Skin epidermis (tissue), 12 donors: Measurements from ENCODE around the gene PCK1.

Source experiments
- H3K27ac ChIP-seq, 21 experiments: fragments of 200-600 bp; sonication (generic) in 11 of 21; one replicate each; pipeline ENCODE4 v1.5.0; 2020; ENCODE audit warnings: mild to moderate bottlenecking in 3 of 21, inconsistent platforms in 2 of 21, moderate library complexity in 2 of 21
- H3K4me3 ChIP-seq, 7 experiments: fragments of 200-600 bp; sonication (generic) in 2 of 7; one replicate each; pipeline ENCODE4 v1.5.0; 2020; ENCODE audit warnings: inconsistent platforms in 2 of 7, mild to moderate bottlenecking in 2 of 7, moderate library complexity in 1 of 7

PCK1 gene

DNA sequence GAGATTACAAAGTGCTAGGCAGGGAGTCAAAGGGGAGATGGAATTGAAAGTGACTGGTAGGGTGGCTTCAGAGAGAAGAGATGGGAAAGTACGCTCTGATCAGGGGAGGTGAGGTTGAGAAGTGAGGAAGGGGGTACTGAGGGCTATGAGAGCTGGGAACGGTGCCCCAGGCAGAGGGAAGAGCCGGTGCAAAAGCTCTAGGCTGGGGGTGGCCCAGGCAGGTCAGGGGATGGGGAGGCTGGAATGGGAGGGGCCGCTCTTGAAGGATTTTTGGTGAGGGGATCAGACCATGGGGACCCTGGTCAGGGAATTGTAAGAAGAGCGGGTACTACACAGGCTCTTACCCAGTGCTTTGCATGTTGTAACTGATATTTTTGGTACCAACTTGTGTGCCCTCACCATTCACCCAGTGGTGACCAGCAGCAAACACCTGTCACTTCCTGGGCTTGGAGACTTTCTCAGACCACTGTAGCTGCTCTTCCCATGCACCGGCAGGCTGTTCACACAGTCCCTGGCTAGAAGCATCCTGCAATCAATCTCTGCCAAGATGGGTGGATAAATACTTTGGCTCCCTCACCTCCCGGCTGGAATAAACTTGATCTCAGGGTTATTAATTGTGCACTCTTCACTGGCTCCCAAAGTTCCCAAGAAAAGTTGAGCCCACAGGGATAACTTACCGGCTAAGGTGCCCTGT is 24.0 kb downstream of the PCK1 start:
- no peak overlapping the region for H3K27ac ChIP-seq
- H3K4me3 ChIP-seq: no peak overlapping the region

DNA sequence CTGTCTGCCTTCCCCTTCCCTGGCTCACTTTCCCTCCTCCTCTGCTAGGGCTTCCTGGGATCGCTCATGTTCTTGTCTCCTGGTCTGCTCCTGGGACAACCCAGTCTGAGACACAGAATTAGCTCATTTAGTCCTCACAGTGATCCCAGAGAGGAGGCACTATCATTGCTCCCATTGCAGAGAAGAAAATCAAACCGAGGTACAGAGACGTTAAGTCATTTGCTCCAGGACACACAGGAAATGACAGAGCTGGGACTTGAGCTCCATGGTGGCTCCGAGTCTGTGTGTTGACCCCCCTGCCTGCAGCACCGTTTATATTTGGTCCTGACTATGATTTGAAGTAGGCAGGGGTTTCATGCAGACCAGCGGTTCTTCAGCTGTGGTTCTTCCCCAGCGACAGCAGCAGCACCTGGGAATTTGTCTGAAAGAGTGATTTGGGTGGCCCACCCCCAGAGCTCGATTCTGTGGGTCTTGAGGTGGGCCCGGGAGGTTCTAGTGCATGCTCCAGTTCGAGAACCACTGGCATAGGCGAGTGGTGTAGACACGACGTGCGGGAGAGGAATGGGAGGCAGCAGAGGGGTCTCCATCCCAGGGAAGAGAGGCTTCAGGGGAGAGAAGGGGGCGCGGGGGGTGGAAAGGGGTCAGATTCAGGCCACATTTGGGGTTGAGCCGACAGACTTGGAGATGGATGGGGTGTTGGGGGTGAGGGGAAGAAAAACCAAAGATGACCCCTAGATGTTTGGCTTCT is 24.7 kb downstream of the PCK1 start:
- Histone ChIP-seq H3K4me3 (no peak overlapping the region), H3K27ac (no peak overlapping the region)

DNA sequence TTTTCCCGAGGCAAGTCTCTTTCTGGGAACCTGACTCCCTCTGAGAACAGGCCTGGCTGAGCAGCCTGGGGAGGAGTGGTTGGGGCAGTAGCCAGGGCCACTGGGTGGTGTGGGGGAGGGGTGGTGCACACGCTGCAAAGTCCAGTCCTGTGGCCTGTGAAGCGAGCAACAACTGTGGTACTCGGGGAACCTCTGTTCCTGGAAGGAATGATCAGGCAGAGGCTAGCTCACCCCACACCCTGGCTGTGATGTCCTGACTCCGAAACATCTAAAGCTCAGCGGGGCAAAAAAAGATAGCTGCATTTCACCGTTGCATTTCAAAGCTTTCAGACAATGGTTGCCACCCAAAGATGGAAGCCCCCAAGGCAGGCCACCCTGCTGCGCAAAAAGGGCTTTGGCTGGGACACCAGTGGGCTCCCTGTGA is 25.5 kb downstream of the PCK1 start:
- no peak overlapping the region for H3K4me3 ChIP-seq
- no peak overlapping the region for H3K27ac ChIP-seq

DNA sequence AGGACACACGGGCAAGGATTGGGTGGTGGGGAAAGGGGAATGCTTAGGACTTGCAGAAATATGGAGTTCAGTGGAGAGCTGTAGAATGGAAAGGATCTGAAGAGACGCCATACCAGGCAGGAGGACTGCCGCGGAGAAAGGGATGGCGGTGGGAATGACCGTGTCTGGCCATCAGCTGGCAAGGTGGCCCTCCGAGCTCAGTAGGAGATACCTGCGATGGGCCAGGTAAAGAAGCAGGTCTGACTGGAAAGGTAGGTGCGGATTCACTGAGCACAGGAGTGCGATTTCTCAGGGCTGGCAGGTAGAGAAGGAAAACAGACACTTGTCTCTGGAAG is 26.0 kb downstream of the PCK1 start:
- no peak overlapping the region for H3K4me3 ChIP-seq
- no peak overlapping the region for H3K27ac ChIP-seq

DNA sequence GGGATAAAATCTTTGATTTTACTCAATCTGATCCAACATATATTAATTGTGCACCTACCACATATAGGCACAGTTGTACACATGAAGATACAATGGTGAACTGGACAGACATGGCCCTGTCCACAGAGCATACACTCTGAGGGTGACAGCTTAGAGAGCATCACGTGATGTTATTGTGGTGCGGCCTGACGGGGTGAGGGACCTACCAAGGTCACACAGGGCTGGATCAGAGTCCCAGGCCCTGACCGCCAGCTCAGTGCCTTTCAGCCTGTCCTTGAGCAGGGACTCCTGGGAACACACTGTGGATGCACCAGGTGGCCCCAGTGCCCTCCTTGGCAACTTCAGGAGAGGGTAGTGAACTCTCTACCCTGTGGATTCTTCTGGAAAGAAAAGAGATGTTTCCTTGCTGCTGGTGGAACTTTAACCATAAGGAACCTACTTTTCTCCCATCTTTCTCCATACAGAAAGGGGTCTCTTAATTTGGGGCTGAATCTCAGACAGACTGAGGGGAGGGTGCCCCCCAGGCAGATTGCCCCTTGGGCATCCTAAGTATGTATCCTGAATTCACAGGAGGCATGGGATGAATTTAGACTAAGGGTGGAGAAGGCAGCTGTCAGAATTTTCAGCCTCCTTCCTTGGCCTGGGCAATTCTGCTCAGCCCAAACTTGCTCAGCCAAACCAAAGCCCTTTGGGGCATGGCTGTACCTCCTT is 26.5 kb downstream of the PCK1 start:
- Histone ChIP-seq H3K27ac (no peak overlapping the region), H3K4me3 (no peak overlapping the region)

DNA sequence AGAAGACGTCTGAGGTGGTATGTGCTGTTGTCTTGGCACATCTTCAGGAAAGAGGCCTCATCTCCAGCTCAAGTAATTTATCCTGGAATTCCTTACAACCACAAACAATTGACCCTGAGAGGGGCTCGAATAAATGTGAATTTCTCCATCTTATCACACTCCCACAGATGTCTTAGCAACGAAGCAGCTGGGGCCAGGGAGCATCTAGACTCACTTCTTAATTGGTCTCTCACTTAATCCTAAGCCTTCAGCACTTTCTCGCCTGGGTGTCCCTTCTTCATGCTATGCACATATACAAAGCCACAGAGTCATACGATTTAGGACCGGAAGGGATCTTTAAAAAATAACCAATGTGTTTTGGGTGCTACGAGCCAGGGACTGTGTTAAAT is 27.1 kb downstream of the PCK1 start:
- Histone ChIP-seq H3K27ac (no peak overlapping the region), H3K4me3 (no peak overlapping the region)

DNA sequence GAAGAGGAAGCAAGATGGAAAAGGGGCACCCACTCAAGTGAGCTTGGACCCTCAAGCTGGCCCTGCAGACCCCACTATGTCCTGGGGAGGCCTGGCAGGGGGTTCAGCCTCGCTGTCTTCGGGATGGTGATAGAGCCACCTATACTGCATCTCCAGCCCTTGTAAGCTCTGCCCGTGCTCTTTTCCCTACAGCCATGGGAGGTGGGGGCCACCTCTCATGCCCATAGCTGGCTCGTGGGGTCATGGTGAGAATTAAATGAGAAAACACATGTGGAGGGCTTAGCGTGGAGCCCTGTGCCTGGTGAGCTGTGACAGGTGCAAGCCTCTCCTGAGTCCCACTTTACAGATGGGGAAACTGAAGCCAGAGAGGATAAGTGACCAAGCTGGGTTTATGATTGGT is 27.7 kb downstream of the PCK1 start:
- Histone ChIP-seq H3K27ac (no peak overlapping the region), H3K4me3 (no peak overlapping the region)

DNA sequence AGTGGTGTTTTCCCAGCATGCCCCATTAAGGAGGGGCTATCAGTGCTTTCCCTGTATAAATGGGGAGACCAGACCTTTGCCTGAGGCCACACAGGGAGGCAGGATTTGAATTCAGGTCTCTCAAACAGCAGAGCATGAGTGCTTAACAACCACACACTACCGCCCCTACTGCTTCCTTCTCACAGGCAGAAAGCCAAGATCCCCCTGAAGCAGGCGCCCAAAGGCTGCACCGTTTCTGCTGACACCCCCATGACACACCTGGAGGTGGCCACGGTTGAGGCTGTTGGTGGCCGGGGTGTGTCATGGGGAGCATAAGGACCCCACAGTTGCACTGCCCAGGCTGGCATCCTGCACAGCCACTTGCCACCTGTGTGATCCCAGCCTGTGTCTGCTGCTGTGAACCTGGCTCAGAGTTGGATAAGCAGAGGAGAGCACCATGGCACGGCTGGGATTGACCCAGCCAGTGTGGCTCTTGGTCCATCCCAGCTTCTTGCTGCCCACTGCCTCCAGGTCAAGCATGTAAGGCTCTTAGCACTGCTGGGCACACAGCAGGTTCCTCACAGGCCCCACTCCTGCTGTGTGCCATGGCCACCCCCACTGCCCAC is 28.3 kb downstream of the PCK1 start:
- Histone ChIP-seq H3K4me3 (no peak overlapping the region), H3K27ac (no peak overlapping the region)

DNA sequence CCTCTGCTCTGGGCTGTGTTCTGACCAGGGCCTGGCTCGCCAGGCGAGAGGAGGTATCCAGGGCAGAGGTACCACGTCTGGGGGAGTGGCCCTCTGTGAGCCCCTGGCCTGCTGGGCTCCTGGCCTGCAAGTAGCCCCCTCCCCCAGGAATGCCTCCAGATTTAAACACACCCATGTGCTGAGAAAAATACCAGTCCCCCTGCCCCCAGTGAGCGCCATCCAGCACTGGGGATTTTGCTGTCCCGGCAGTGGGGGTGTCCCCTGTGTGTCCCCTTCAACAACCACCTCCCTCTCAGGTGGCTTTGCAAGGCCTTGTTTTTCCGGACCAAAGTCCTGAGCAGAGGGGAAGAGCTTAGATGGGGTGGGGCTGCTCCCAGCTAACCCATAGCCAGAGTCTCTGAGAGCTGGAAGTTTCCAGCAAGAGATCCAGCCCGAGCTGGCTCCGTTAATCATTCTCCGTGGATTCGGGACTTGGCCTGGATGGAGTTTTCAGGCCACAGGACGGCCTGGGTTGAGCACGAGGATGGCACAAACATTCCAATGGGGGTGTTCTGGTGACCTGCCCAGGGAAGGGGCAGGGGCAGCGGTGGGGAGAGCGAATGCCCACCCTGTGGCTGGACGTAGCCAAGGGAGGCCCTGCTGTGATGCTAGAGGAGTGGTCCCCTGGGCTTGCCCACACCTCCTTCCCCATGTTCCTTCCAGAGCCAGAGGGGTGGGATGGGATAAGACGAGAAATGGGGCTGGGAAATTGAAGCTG is 29.0 kb downstream of the PCK1 start:
- Histone ChIP-seq H3K27ac (no peak overlapping the region), H3K4me3 (no peak overlapping the region)

DNA sequence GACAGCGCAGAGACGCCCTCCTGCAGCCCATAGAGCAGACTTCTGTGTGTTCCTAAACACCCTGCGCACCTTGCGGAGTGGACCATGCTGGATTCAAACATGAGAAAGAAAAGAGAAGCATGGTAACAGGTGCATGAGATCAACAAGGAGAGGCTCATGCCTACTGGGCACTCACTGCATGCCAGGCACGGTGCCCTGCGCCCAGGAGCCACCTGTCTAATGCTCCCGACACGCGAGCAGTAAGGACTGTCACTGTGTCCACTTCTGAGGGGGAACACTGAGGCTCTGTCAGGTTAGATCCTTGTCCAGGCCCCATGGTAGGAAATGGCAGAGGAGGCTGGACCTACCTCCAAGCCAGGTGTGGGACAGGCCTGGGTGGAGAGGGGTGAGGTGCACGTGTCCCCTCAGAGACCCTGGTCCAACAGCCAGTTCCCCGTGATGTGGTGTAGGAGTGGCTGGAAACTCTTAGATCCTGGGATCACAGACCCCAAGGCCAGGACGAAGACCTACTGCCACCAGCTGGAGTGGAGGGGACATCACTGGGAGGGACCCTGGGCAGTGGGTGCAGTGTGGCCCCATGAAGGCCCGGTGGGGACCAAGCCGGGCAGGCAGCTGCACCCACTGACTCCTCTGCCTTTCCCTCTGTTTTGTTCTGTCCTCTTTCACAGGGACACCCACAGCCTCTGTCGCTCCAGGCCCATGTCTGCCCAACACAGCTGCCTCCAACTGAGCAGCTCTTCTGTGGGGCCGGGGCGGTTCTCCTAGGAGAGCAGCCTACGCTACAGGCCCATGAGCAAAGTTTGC is 29.8 kb downstream of the PCK1 start:
- no peak overlapping the region for H3K27ac ChIP-seq
- H3K4me3 ChIP-seq: no peak overlapping the region

DNA sequence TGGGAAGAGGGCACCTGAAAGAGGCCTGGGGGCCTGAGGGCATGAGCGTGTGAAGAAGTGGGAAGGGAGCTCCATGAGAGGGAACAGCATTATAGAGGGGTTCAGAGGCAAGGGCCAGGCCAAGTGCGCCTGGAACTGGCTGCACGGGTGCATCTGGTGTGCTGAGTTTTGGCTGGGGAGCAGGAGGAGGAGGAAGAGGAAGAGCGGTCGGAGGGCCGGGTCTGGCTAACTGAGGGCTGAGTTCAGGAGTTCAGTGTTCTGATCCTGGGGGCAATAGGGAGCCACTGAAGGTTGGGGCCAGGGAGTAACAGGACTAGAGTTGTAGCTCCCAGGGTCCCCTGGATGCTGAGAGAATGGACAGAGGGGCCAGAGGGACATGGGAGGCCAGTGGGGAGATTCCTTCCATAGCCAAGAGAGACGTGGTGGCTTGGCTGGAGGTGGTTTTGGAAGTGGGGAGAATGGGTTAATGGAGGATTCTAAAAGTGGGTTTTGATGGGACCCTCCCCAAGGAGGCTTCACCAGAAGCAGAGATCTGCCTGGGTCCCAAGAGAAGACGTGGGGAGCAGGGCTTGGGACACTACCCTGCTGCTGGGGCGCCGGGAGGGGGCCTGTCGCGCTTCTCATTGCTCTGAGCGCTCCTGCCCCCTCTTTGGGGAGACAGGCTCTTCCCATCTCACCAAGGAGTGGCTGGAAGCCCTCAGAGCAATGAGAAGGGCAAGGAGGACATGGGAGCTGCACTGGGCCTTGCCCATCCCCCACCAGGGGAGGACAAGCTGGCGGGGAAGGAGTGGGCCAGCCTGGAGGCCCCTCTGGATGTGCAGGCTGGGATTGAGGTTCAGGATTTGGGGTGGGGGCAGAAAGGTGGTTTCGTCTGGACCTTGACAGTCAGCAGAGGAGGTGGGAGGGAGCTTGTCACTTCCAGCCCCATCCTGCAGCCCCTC is 30.6 kb downstream of the PCK1 start:
- H3K27ac ChIP-seq: no peak overlapping the region
- no peak overlapping the region for H3K4me3 ChIP-seq

DNA sequence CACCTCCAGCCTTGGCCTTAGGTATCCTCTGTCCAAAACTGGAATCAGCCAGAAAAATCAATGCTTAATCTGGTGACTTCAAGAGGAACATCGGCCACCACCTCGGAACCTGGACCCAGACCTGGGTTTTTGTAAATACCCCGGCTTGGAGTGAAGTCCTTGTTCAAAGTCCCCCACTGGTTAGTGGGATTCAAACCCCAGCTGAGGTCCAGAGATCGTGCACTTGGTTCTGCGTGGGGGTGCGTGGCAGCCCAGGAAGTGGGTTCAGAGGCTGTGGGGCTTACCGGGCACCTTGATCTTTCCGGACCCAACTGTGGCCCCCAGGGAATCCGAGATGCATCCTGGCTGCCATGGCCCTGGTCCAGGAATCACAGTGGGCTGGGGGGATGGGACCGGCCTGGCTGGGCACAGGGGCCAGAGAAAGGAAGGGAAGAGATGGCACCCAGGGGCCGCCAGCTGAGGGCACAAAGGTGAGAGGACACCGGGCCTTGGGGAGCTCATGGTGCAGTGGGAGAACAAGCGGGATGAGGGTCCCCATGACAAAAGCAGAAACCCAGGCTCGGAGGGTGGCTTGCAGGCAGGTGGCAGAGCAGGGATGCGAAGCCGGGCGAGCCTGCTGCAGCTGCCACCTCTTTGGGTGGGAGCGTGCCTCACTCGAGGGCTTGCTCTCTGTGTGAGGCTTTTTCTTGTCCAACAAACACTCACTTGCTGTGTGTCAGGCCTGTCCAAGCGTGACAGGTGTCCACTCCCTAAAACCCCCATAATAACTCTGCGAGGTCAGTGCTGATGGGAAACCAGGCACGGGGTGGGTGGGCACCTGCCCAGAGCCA is 31.6 kb downstream of the PCK1 start:
- H3K4me3 ChIP-seq: no peak overlapping the region
- no peak overlapping the region for H3K27ac ChIP-seq

DNA sequence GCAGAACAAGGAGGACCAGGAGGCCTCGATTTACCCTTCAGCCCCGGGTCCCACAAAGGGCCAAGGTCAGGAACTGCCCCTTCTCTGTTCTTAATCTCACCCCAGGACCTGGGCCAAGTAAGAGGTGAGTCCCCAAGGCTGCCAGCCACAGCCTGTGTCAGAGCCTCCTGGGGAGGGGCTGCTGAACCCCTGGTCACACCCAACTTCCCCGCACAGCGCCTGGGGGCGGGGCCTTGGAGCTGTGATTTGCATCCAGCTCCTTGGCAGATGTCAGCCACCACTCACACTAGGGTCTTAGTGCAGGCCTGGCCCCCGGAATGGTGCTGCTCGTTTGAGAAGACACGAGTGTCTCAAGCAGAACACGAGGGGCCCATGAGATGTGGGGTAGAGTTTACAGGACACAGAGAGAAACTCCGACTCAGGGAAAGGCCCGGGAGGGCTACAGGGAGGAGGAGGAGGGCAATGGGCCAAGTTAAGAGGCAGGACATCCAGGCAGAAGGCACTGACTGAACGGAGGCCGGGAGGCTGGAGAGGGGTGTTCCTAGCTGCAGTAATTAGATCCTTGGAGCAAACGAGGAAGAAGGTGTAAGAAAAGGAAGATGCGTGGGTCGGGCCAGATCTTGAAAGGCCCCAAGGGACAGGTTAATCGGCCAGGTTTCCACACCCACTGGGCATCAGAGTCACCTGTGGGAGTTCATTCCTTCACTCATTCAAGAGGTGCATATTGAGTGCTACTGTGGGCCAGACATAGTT is 32.4 kb downstream of the PCK1 start:
- Histone ChIP-seq H3K4me3 (no peak overlapping the region), H3K27ac (no peak overlapping the region)

DNA sequence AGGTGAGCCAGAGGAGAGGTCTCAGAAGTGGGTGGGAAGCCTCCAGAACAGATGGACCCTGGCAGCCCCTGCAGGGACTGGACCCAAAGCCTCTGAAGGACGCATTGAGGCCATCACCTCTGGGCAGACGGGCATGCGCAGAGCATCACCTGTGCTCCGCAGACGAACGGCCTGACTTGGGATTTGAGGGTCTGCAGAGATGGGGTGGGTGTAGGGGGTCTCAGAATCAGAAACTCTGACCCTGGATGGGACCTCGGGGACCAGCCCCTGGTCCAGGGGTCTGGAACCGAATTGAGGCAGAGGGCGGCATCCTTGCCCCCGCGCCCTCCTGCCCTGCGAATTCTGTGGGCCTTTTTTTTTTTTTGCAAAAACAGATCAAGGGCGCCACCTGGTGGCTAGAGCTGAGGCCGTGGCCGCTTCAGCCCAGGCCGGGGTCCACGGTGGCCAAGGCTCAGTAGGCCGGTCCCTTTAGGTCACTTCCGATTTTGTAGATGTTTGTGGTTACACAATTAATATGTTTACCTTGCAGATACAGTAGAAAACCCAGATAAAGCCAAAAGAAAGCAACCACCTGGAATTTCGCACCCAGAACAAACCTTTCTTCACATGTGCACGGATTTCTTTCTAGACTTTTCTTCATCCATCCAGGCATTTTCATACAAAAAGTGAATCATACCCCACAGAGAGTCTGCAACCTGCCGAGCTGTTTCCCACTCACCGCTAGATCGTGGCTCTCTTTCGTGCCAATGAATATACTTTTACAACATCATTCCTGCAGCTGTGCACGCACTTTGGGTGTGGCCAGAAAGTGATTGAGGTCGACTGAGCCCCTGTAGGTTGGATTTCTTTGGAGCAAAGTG is 33.4 kb downstream of the PCK1 start:
- Histone ChIP-seq H3K4me3 (no peak overlapping the region), H3K27ac (no peak overlapping the region)
